Activated CD4-positive, alpha-beta memory T cell treated with anti-CD3 and anti-CD28 coated beads for 36 hours (primary cell): ENCODE data around the gene TCP11L2. TPM values are rescaled to one million over a fixed set of nuclear protein-coding genes. Genes with fewer than 3 reads are reported as not detected.

Experiments
- CTCF ChIA-PET: fragments of 350-600 bp; sonication (Branson Sonifier 250); formaldehyde crosslinking; loops from one replicate; lab custom pipeline; 2021; ENCODE audit warnings: antibody characterized with exemption, inconsistent platforms; lab: Charles Lee
- POLR2A ChIA-PET: fragments of 350-600 bp; sonication (Branson Sonifier 250); formaldehyde crosslinking; loops from one replicate; lab custom pipeline; 2021; ENCODE audit warnings: antibody characterized with exemption; lab: Charles Lee
- DNase-seq: peaks from one replicate; pipeline ENCODE4 v3.0.0-alpha.2; 2020
- H3K27ac Mint-ChIP-seq: one replicate; pipeline ENCODE4 v1.8.0; 2021; ENCODE audit warnings: mixed read lengths
- H3K27me3 Mint-ChIP-seq: one replicate; pipeline ENCODE4 v1.8.0; 2021; ENCODE audit warnings: mixed read lengths
- H3K36me3 Mint-ChIP-seq: one replicate; pipeline ENCODE4 v1.8.0; 2021; ENCODE audit warnings: mixed read lengths
- H3K4me1 Mint-ChIP-seq: one replicate; pipeline ENCODE4 v1.8.0; 2021; ENCODE audit warnings: low read depth, mixed read lengths
- H3K4me3 Mint-ChIP-seq: one replicate; pipeline ENCODE4 v1.8.0; 2021; ENCODE audit warnings: mild to moderate bottlenecking, mixed read lengths
- H3K9me3 Mint-ChIP-seq: one replicate; pipeline ENCODE4 v1.8.0; 2021; ENCODE audit warnings: mixed read lengths
- intact Hi-C: fragments of 100-400 bp; cut with micrococcal nuclease; formaldehyde crosslinking; loops from one replicate; pipeline ENCODE4 v1.15.1; 2023
- total RNA-seq, 2 experiments: library from RNA; stranded (reverse); gene quantifications; one replicate each; pipeline ENCODE4 v1.2.3, GENCODE V29; 2021

The TCP11L2 gene
- total RNA-seq, 2 experiments from 2014 or later = 8.8 to 10.3 TPM

DNA sequence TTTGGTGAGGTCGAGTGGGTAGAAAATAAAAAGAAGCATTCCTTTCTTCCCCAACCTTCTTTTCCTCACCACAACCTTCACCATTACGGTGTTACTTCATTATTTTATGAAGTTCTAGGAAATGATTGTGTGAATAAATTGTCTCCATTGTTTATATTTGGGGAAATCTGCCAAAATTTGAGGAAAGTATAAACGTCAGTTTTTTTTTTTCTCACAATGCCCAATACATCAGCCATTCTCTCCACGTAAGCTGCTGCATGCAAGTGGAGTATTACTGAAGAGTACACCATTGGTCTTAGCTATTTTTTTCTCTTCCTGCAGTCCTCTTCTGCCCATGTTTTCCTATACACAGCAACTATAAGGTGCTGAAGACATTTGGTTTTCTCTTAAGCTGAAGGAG is 45.9 kb downstream of the TCP11L2 start:
- no peak for DNase-seq
- Mint-ChIP-seq H3K36me3 (peaks cover 9% of the 10 kb centered on the region), H3K4me3 (no peak overlapping the region), H3K27ac (no peak overlapping the region), H3K4me1 (no peaks in the 10 kb centered on the region), H3K9me3 (no peaks in the 10 kb centered on the region), H3K27me3 (no peaks in the 10 kb centered on the region)
- intact Hi-C loops = no loop called here
- ChIA-PET POLR2A (interaction anchor here (0.7 kb wide), 1 partner anchor 1189 kb away, joined by 4 read pairs; no protein-coding TSS in a partner anchor), CTCF (interaction anchor here (1.1 kb wide), 1 partner anchor 9 kb away, joined by 6 read pairs; the partner anchor contains the start of gene POLR3B)

DNA sequence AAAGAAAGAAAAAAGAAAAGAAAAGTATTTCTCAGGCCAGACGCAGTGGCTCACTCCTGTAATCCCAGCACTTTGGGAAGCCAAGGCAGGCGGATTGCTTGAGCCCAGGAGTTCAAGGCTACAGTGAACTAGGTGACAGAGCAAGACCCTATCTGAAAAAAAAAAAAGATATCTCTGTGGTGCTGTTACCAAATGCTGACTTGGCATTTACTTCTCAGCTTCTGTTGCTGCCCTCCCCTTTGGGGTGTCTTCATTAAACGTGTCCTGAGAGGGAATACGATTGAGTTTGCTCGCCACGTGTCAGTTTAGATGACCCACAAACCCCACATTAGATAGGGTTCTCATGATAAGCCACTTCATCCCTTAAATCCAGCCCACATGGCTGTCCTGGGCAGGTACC is 50.6 kb downstream of the TCP11L2 start:
- H3K27me3 Mint-ChIP-seq = no peaks in the 10 kb centered on the region
- intact Hi-C loops = loop anchor here (10.0 kb wide), 1 partner anchor 562 kb away; no protein-coding TSS in a partner anchor

DNA sequence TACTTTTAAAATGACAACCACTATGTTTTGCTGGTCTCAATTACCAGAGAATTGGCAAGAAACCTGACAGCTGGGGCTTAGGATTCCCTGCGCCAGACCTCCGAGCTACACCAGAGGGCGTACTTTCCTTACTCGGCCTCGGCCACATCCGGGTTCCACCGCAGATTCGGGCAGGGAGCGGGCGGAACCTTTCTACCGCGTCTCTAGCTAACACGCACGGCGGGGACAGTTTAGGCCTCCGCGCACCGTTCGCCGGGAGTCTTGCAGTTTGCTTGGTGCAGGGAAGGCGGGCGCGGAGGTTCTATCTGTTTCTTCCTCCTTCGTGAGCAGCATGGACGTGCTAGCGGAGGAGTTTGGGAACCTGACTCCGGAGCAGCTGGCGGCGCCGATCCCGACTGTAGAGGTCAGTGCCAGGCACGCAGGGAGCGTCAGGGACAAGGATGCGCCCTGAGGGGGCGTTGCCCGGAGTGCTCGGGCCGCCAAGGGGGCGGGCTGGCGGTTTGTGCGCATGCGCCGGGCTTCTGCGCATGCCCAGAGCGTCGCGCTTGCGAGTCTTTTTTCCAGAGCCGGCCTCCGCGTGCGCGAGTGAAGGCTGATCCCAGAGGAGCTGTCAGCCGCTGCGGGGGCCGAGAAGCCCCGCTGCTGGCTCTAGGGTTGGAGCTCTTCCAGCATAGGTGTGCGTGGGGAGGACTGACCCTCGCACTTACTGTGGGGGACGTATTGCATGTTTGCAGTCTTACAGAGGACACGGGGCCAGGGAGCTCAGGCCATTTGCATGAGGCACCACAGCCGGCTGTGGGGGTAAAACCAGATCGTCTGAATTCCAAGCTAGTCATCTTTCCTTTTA is 55.2 kb downstream of the TCP11L2 start, which contains the start of gene POLR3B:
Gene POLR3B, plus strand, starts transcription at position 200 of the 847 bp plus-strand sequence. Its CDS starts 132 bp downstream, at position 332.
- DNase-seq = peak; percentile 97
- Mint-ChIP-seq H3K36me3 (peaks cover 11% of the 10 kb centered on the region), H3K27ac (peak within 1 kb of the TSS; percentile 92), H3K4me3 (peak within 1 kb of the TSS; percentile 93), H3K9me3 (no peaks in the 10 kb centered on the region), H3K27me3 (no peaks in the 10 kb centered on the region), H3K4me1 (peaks cover 15% of the 10 kb centered on the region)
- intact Hi-C loops = loop anchor here (1.0 to 10.0 kb wide), 9 partner anchors 54 to 1330 kb away; partner anchors contain the start of genes CKAP4, CRY1, MTERF2 and PWP1
- ChIA-PET POLR2A (interaction anchor here (0.5 to 2.3 kb wide), 7 partner anchors 22 to 1122 kb away, joined by 3 to 10 read pairs (median 3); partner anchors contain the start of genes APPL2 and TCP11L2), CTCF (interaction anchor here (0.5 to 3.6 kb wide), 33 partner anchors 9 to 1716 kb away, joined by 3 to 21 read pairs (median 4); partner anchors contain the start of genes TCP11L2 and TMEM263)

More for the DNA sequence above, 50.6 kb downstream of the TCP11L2 start:
- H3K36me3 Mint-ChIP-seq = peaks cover 8% of the 10 kb centered on the region
- H3K4me1 Mint-ChIP-seq = peaks cover 8% of the 10 kb centered on the region
- CTCF ChIA-PET = no interaction called here
- no peaks in the 10 kb centered on the region for H3K9me3 Mint-ChIP-seq
- H3K4me3 Mint-ChIP-seq = no peak overlapping the region
- no peak for DNase-seq
- no peak overlapping the region for H3K27ac Mint-ChIP-seq
- POLR2A ChIA-PET = no interaction called here

DNA sequence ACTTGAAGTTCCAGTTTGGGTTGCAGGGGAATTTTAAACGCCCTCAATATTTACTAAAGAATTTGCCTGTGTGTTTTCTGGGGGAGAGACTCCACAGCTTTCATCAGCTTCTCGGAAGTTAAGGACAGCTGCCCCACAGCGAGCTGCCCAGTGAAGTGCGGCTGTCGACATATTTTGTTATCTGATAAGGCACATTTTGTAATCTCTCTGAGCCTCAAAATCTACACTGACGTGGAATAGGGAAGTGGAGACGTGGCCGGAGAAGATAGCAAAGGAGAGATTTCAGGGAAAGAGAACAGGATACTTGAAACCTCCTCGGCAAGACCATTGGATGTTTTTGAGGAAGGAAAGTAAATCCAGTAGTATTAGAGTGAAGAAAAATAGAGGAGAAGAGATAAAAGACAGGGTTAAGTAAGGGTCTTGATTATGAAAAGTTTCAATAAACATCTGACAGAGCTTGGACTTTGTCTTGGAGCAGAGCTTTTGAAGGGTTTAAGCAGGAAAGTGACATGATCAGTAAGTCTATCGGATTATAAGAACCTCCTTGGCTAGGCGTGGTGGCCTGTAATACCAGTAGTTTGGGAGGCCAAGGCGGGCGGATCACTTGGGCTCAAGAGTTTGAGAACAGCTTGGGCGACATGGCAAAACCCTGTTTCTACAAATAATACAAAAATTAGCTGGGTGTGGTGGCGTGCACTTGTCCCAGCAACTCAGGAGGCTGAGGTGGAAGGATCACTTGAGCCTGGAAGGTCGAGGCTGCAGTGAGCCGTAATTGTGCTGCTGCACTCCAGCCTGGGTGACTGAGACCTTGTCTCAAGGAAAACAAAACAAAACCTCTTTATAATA is 56.1 kb downstream of the TCP11L2 start:
- Mint-ChIP-seq H3K4me3 (peak overlapping the region; percentile 93), H3K4me1 (peaks cover 15% of the 10 kb centered on the region), H3K36me3 (peaks cover 11% of the 10 kb centered on the region), H3K27ac (peak overlapping the region; percentile 92), H3K27me3 (no peaks in the 10 kb centered on the region), H3K9me3 (no peaks in the 10 kb centered on the region)
- ChIA-PET POLR2A (interaction anchor here (0.5 to 2.3 kb wide), 5 partner anchors 55 to 1122 kb away, joined by 3 to 10 read pairs (median 3); partner anchors contain the start of genes APPL2 and TCP11L2), CTCF (interaction anchor here (0.5 to 3.6 kb wide), 16 partner anchors 13 to 1401 kb away, joined by 3 to 21 read pairs (median 4); partner anchors contain the start of genes TCP11L2 and TMEM263)
- DNase-seq = no peak
- intact Hi-C loops = loop anchor here (1.0 to 10.0 kb wide), 4 partner anchors 556 to 1329 kb away; partner anchors contain the start of genes CRY1, MTERF2 and PWP1

DNA sequence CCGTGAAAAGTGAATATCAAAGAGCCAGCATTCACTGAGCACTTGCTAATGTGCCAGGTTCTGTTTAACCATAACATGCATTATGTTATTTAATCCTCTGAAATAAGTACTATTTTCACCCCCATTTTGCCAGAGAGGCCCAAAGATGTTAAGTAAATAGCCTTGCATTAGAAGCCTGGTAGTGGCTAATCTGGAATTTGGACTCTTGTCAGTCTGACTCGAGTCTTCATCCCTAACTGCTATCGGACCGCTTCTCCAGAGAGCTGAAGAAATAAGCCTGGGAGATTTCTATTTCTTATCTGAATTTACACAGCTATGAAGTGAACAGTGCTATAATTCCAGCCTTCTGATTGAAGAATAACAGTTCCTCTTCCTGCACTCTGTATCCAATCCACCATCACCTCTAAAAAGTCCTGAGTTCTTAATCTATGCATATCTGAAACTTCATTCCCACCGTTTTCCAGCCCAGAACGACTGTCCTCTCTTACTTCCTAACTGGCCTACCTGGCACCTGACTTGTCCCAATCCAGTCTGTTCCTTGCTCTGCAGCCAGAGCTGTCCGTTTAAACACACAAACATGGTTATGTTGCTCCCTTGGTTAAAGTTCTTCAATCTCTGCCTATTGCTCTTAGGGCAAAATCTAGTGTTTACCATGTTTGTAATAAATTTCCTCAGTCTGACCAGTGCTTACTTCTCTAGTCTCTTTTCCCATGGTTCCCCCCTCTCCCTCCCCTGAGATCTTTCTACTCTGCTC is 57.3 kb downstream of the TCP11L2 start:
- intact Hi-C loops = loop anchor here (5.0 to 10.0 kb wide), 3 partner anchors 555 to 1327 kb away; partner anchors contain the start of genes MTERF2 and PWP1
- Mint-ChIP-seq H3K4me1 (peaks cover 15% of the 10 kb centered on the region), H3K4me3 (no peak overlapping the region), H3K36me3 (peaks cover 12% of the 10 kb centered on the region), H3K9me3 (no peaks in the 10 kb centered on the region), H3K27me3 (no peaks in the 10 kb centered on the region), H3K27ac (no peak overlapping the region)
- no peak for DNase-seq
- ChIA-PET POLR2A (no interaction called here), CTCF (interaction anchor here (0.6 kb wide), 1 partner anchor 30 kb away, joined by 3 read pairs; no protein-coding TSS in a partner anchor)

DNA sequence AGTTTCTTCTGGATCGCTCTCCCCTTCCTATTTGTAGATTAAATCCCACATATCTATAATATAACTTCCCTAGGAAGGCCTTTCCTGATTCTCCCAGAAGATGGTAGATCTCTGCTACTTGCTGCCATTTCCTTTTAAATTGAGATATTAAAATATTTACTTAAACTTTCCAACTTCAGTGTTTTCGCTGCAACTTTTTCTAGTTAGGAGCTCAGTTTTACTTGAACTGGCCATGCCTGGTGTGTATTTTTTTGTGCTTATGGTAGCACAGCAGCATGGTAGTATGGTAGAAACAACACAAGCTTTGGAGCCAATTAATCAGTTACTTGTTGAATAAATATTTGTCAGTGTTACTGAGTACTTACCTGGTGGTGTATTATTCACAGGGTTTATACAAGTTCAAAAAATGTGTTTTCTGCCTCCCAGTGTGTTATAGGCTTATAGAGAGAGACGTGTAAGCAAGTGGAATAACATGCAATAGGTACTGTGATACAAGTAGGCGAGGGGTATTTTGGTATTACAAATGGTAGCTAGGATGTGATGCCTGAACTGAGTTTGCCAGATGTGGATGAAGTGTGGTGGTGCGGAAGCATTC is 58.0 kb downstream of the TCP11L2 start:
- no peaks in the 10 kb centered on the region for H3K27me3 Mint-ChIP-seq
- ChIA-PET CTCF (interaction anchor here (0.6 kb wide), 1 partner anchor 29 kb away, joined by 3 read pairs; no protein-coding TSS in a partner anchor), POLR2A (no interaction called here)
- H3K9me3 Mint-ChIP-seq = no peaks in the 10 kb centered on the region
- no peak for DNase-seq
- peaks cover 12% of the 10 kb centered on the region for H3K36me3 Mint-ChIP-seq
- H3K4me1 Mint-ChIP-seq = peaks cover 15% of the 10 kb centered on the region
- H3K27ac Mint-ChIP-seq = no peak overlapping the region
- intact Hi-C loops = no loop called here
- no peak overlapping the region for H3K4me3 Mint-ChIP-seq

DNA sequence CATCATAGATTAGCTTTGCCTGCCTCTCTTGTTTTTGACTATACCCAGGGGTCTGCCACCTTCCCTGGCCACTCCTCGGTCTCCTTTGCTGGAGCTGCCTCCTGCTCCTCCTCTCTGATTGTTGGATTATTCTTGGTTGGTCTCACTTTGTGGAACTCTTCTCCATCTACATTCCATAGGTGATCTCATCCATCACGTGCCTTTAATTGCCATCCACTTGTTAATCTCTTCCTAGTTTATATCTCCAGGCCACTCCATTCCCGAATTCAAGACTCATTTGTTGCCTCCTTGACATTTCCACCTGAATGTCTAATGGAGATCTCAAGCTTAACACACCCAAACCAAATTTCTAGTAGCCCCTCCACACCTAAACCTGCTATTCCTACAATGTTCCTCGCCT is 60.4 kb downstream of the TCP11L2 start:
- no peak overlapping the region for H3K27ac Mint-ChIP-seq
- CTCF ChIA-PET = interaction anchor here (0.5 kb wide), 1 partner anchor 27 kb away, joined by 4 read pairs; no protein-coding TSS in a partner anchor

DNA sequence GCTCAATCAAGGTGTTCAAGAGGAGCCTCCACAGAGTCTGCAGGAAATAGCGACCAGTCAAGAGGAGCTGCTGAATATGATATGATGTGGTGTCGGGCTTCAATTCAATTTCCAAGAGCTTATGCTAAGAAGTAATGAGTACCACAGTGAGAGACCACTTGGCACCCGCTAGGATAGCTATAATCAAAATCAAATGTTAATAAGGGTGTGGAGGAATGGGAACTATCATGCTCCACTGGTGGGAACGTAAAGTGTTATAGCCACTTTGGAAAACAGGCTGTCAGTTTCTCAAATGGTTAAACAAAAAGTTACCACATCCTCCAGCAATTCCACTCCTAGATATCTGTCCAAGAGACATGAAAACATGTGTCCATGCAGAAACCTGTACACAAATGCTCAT is 61.7 kb downstream of the TCP11L2 start:
- Mint-ChIP-seq H3K4me1 (no peaks in the 10 kb centered on the region), H3K4me3 (no peak overlapping the region), H3K36me3 (peaks cover 2% of the 10 kb centered on the region), H3K27me3 (no peaks in the 10 kb centered on the region), H3K27ac (no peak overlapping the region), H3K9me3 (no peaks in the 10 kb centered on the region)
- CTCF ChIA-PET = no interaction called here
- POLR2A ChIA-PET = no interaction called here
- intact Hi-C loops = no loop called here
- no peak for DNase-seq

More for the DNA sequence above, 60.4 kb downstream of the TCP11L2 start:
- intact Hi-C loops = no loop called here
- DNase-seq = no peak
- no peaks in the 10 kb centered on the region for H3K9me3 Mint-ChIP-seq
- POLR2A ChIA-PET = no interaction called here
- H3K27me3 Mint-ChIP-seq = no peaks in the 10 kb centered on the region
- H3K4me3 Mint-ChIP-seq = no peak overlapping the region
- H3K4me1 Mint-ChIP-seq = peaks cover 10% of the 10 kb centered on the region
- peaks cover 7% of the 10 kb centered on the region for H3K36me3 Mint-ChIP-seq

DNA sequence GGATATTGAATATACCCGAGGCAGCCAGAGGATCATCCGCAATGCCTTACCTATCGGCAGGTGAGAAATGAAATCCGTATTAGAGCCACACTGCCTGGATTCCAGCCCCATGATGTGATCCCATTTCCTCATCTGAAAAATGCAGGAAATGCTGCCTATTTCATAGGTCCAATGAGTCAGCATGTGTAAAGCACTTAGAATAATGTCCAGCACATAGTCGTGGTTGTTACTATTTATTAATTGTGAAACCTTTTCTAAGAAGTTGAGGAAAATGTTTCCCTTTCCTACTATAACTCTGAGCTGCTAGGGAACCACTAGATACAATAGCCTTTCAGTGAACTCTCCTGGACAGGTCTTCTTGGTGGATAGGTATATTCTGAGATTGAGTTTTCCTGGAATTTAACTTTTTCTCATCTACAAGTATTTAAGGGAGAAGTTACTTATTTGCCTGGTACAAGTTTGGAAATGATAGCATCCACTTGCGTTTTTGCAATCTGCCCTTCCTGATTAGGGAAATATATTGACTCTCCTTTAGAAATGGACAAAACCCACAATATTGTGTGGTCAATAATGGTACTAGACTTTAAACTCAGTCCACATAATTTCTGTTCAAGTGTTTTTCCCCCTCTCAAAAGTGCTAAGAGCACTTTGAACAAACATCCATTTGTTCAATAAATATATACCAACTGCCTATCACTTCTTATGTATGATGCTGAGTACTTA is 67.3 kb downstream of the TCP11L2 start:
- no peaks in the 10 kb centered on the region for H3K4me1 Mint-ChIP-seq
- no peak overlapping the region for H3K4me3 Mint-ChIP-seq
- DNase-seq = no peak
- H3K27ac Mint-ChIP-seq = no peak overlapping the region
- ChIA-PET CTCF (no interaction called here), POLR2A (no interaction called here)
- no peaks in the 10 kb centered on the region for H3K27me3 Mint-ChIP-seq
- H3K36me3 Mint-ChIP-seq = peaks cover 27% of the 10 kb centered on the region
- intact Hi-C loops = no loop called here
- peaks cover 2% of the 10 kb centered on the region for H3K9me3 Mint-ChIP-seq

DNA sequence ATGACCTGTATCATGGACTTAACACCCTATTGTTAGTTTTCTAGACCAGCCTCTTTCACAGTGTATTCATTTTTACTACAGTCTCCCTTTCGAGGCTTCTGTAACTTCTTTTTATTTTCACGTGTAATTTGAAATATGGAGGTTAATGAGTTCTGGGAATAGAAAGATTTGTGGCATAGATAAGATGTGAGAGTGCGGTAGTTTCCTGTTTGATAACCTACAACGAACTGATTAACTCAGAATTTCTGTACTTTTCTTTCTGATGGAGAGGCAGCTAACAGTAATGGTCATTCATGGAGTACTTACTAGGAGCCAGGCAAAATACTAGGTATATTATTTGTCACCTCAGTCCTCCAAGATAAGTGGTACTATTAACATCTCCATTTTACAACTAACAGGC is 76.3 kb downstream of the TCP11L2 start:
- intact Hi-C loops = no loop called here
- H3K9me3 Mint-ChIP-seq = peaks cover 4% of the 10 kb centered on the region
- no peak overlapping the region for H3K4me3 Mint-ChIP-seq
- no peak overlapping the region for H3K27ac Mint-ChIP-seq
- no peak for DNase-seq
- H3K36me3 Mint-ChIP-seq = peaks cover 53% of the 10 kb centered on the region
- ChIA-PET CTCF (interaction anchor here (1.2 to 1.6 kb wide), 4 partner anchors 22 to 537 kb away, joined by 3 to 4 read pairs (median 3); partner anchors contain the start of gene POLR3B), POLR2A (interaction anchor here (1.1 kb wide), 1 partner anchor 22 kb away, joined by 3 read pairs; the partner anchor contains the start of gene POLR3B)
- no peaks in the 10 kb centered on the region for H3K27me3 Mint-ChIP-seq
- H3K4me1 Mint-ChIP-seq = peaks cover 12% of the 10 kb centered on the region
